GM12891 (cell line): Measurements from ENCODE around the gene DIS3L.
"Not testable (repeated sequence)": the region's sequence is repeated elsewhere in the genome, so short reads cannot be mapped to it uniquely, and the experiment has no call there.

Source experiments
- DNase-seq: peaks from one replicate; pipeline ENCODE4 v3.0.0; 2011; ENCODE audit warnings: low spot score; ENCODE audit not compliant: insufficient read length
- FAIRE-seq: peaks from 2 replicates; lab custom pipeline; 2011; peaks lifted over from hg19 to GRCh38; lab: Jason Lieb, UNC
- PAX5 ChIP-seq: IDR thresholded peaks from 2 replicates; pipeline ENCODE4 v1.6.1; 2011; ENCODE audit warnings: low read length, moderate library complexity, mild to moderate bottlenecking; ENCODE audit not compliant: insufficient read depth, severe bottlenecking
- POLR2A ChIP-seq: IDR thresholded peaks from 2 replicates; pipeline ENCODE4 v1.6.1; 2011; ENCODE audit warnings: low read depth, low read length, control low read depth
- POLR2AphosphoS5 ChIP-seq: IDR thresholded peaks from 2 replicates; pipeline ENCODE4 v1.6.1; 2011; ENCODE audit warnings: low read depth, low read length, control low read depth
- POU2F2 ChIP-seq: IDR thresholded peaks from 2 replicates; pipeline ENCODE4 v1.6.1; 2011; ENCODE audit warnings: low read depth, mild to moderate bottlenecking, control low read depth, low read length, moderate library complexity
- SPI1 ChIP-seq: IDR thresholded peaks from 2 replicates; pipeline ENCODE4 v1.6.1; 2011; ENCODE audit warnings: low read depth, low read length, control low read depth
- TAF1 ChIP-seq: IDR thresholded peaks from 2 replicates; pipeline ENCODE4 v1.6.1; 2011; ENCODE audit warnings: low read depth, low read length, control low read depth

Gene DIS3L

GRCh38 chr15:66254089-66254950 is 39.0 kb upstream of the DIS3L start:
- TF ChIP-seq PAX5 (no peak), POLR2A (no peak), POU2F2 (no peak), POLR2AphosphoS5 (no peak), TAF1 (no peak), SPI1 (no peak)
- DNase-seq (no peak), FAIRE-seq (no peak)

DNA sequence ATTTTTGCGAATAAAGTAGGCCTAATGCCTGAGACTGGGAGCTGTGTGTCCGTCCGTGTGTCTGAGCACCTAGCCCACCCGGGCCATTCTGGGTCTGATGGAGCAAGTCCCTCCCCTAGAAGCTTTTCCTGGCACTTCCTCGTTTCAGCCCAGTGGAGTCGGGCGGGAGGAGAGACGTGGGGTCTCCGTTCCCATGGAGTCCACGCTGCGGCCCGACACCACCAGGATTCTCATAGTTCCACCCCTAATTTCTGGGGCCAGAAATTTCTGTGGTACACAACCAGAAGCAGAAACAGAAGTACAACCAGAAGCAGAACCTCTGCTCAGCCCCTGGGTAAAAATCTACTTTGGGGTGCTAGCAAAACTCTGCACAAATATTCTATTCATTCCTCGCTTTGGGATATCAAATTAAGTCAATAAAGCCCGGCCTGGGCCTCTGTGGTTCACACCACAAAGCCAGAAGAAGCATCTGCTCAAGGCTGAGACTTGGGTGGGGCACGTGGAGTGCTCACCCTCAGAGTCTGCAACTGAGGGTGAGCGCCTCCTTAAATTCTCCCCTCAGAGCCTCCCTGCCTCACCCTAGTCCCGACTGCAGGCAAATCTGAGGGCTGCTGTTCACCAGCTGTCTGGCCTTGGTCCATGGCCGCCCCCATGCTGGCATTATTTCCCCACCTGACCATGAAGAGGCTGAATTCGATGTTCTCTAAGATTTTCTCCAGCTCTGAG is 38.3 kb upstream of the DIS3L start:
- DNase-seq (no peak), FAIRE-seq (no peak)
- TF ChIP-seq SPI1, result no peak
- no peak for TF ChIP-seq POU2F2
- no peak for TF ChIP-seq PAX5
- TF ChIP-seq POLR2A, result no peak
- no peak for TF ChIP-seq TAF1
- TF ChIP-seq POLR2AphosphoS5, result no peak

GRCh38 chr15:66256692-66257091 is 36.7 kb upstream of the DIS3L start:
- no peak for DNase-seq
- TF ChIP-seq POLR2AphosphoS5, result no peak
- no peak for FAIRE-seq

DNA sequence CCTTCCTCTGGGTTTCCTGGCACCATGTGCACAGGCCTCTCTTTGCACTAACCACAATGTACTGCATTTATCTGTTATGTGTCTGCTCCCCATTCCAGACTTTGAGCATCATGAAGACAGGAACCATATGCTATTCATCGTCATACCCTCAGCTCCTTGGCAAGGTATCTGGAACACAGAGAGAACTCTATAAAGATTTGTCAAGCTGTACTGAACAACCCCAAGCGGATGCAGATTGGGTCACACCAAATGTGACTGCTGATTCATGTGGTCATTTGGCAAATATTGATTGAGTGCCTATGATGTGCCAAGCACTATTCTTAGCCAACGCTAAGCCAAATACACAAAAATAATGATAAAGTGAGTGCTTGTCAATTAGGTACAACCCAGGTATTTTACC is 32.3 kb upstream of the DIS3L start:
- FAIRE-seq (no peak), DNase-seq (no peak)
- no peak for TF ChIP-seq POLR2AphosphoS5
- TF ChIP-seq POU2F2, result no peak

DNA sequence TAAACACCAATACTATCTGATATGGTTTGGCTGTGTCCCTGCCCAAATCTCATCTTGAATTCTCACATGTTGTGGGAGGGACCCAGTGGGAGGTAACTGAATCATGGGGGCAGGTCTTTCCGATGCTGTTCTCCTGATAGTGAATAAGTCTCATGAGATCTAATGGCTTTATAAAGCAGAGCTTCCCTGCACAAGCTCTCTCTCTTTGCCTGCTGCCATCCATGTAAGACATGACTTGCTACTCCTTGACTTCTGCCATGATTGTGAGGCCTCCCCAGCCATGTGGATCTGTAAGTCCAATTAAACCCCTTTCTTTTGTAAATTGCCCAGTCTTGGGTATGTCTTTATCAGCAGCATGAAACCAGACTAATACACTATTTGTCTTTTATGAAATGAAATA is 30.5 kb upstream of the DIS3L start:
- not testable (repeated sequence) for FAIRE-seq, DNase-seq

- DNase-seq, result no peak
- TF ChIP-seq POU2F2, result no peak
- no peak for TF ChIP-seq POLR2AphosphoS5
- TF ChIP-seq PAX5, result no peak
- TF ChIP-seq POLR2A, result no peak
- no peak for TF ChIP-seq SPI1
- no peak for TF ChIP-seq TAF1
- no peak for FAIRE-seq
These were observed 28.4 kb upstream of the DIS3L start for GRCh38 chr15:66264859-66265513.

GRCh38 chr15:66269326-66270090 is 23.9 kb upstream of the DIS3L start:
- DNase-seq, result no peak
- TF ChIP-seq PAX5, result no peak
- no peak for TF ChIP-seq SPI1
- TF ChIP-seq POLR2A, result no peak
- TF ChIP-seq POU2F2, result no peak
- no peak for TF ChIP-seq POLR2AphosphoS5
- TF ChIP-seq TAF1, result no peak
- no peak for FAIRE-seq

DNA sequence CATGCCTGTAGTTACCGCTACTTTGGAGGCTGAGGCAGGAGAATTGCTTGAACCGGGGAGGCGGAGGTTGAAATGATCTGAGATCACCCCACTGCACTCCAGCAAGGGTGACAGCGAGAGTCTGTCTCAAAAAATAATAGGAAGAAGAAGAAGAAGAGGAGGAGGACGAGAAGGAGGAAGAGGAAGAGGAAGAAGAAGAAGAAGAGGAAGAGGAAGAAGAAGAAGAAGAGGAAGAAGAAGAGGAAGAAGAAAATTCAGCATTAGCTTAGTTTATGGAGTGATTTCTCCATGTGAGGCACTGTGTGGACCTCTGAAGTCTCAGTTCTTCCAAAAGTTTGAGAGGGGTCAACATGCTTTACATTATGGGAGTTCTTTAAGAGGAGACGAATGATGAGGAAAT is 22.4 kb upstream of the DIS3L start:
- no peak for DNase-seq
- TF ChIP-seq PAX5 (no peak), SPI1 (no peak), POU2F2 (no peak), POLR2A (no peak), TAF1 (no peak), POLR2AphosphoS5 (no peak)
- no peak for FAIRE-seq

DNA sequence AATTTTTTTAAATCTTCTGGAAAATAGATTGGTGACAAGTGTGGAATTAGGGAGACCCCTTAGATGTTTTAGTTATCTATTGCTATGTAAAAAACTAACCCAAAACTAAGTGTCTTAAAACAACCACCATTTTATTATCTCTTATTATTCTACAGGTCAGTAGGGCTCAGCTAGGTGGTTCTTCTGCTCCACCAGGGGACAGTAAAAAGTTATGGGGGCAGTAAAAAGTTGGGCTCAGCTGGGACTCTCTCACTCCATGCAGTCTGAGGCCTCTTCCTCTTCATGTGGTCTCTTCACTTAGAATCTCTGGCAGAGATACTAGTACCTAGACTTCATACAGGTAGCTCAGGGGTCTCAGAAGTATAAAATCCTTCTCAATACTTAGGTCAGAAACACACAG is 18.0 kb upstream of the DIS3L start:
- DNase-seq, result no peak
- TF ChIP-seq POLR2AphosphoS5 (no peak), POU2F2 (no peak), SPI1 (no peak), POLR2A (no peak), TAF1 (no peak), PAX5 (no peak)
- FAIRE-seq, result no peak

GRCh38 chr15:66276546-66276945 is 16.8 kb upstream of the DIS3L start:
- DNase-seq, result no peak
- TF ChIP-seq SPI1 (no peak), PAX5 (no peak), POLR2A (no peak), TAF1 (no peak), POLR2AphosphoS5 (no peak), POU2F2 (no peak)
- FAIRE-seq, result no peak
